HG03575 (cell line): ENCODE data around the gene FOXD4.
"Not testable (repeated sequence)": the region's sequence is repeated elsewhere in the genome, so short reads cannot be mapped to it uniquely, and the experiment has no call there.

Source experiments
- ATAC-seq: cut with Tn5 transposase; IDR thresholded peaks from one replicate; pipeline ENCODE4 v1.9.1; 2021; ENCODE audit not compliant: unreplicated experiment, insufficient number of reproducible peaks, low FRiP score; ENCODE audit errors: extremely low read depth

FOXD4 gene

DNA sequence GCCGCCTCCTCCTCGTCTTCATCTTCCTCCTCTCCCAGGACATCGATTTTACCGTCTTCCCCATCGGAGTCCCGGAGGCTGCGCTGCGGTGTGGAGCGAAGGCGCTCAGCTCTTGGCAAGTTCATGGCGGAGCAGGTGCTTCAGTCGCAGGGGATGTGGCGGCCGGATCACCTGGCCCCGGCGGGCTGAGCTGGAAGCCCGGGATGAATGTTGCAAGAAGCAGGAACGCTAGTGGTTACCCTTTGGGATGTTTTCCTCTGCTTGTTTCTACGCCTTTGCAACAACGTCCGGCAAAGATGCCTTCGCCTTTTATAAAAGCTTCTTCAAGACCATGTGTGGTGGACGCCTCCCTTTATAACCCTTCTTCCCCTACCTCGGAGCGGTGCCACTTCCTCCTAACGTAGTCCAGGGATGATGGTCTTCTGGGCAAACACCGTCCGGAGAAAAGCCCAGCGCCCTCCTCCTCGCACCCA, at the start of gene FOXD4:
FOXD4 (minus strand) TSS at position 423 of the 473 bp plus-strand sequence; CDS start at position 125, 298 bp downstream.
- ATAC-seq, result not testable (repeated sequence)

DNA sequence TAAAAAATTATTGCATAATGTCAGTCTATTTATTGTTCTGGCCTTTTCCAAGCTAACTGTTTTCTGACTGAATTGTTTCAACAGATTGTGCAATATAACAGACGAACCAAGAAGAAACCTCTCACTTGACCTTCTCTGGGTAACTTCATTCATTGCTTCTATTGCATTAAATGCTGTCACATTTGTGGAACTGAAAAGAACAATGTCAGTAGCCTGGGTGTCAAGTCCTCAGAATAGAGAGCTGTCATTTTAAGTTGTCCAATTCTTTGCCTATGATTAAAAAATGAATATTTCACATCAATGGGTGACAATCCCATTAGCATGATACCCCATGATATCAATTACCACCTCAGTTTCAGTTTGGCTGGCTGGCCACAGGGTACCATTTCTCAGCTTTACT, 41.7 kb upstream of the FOXD4 start:
- not testable (repeated sequence) for ATAC-seq

DNA sequence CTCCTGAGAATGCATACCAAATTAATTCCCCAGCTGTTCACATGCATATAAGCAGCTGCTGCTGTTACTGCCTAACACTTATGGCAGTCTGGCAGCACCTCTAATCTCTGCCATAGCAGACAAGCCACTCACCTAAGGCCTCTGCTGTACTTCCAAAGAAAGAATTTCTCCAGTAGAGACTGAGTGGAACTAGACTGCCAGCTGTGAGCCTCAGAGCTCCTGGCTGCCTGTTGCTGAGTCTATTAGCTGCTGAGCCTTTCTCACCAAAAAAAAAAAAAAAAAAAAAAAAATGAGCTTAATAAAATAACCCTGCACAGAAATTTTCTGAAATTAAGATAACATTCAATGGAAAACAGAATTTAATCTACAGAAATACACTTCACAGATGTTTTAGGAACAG, 33.0 kb upstream of the FOXD4 start:
- not testable (repeated sequence) for ATAC-seq

DNA sequence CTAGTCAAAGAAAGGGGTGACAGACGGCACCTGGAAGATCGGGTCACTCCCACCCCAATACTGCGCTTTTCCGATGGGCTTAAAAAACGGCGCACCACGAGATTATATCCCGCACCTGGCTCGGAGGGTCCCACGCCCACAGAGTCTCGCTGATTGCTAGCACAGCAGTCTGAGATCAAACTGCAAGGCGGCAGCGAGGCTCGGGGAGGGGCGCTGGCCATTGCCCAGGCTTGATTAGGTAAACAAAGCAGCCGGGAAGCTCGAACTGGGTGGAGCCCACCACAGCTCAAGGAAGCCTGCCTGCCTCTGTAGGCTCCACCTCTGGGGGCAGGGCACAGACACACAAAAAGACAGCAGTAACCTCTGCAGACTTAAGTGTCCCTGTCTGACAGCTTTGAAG, 21.7 kb upstream of the FOXD4 start:
- not testable (repeated sequence) for ATAC-seq

DNA sequence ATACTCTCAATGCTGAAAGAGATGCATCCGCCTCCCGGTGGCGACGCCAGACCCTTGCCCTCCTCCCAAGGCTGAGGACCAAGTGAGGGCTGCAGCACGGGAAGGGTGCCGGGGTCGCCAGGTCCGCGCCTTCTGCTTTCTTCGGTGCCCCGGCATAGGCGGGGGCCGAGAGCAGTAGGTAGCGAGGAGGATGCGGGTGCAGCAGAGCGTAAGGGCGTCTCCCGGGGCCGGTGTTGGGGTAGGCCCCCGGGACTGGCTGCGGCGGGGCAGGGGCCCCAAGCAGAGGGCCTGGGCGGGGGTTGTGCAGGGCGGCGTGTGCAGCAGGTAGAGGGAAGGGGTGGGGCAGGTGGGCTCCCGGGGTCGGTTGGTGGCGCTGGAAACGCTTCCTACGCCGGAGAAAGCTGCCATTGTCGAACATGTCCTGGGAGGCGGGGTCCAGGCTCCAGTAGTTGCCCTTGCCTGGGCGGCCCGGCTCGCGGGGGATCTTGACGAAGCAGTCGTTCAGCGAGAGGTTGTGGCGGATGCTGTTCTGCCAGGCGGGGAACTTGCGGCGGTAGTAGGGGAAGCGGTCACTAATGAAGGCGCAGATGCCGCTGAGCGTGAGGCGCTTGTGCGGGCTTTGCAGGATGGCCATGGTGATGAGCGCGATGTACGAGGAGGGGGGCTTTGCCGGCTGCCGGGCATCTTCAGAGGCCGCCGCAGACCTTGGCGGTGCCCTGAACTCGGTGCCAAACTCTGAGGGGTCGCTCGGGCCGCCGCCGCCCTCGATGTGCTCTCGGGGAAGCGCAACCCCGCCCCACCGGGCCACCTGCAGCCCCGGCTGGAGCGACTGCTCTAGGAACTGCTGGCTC, 848 bp downstream of the FOXD4 start:
- not testable (repeated sequence) for ATAC-seq

DNA sequence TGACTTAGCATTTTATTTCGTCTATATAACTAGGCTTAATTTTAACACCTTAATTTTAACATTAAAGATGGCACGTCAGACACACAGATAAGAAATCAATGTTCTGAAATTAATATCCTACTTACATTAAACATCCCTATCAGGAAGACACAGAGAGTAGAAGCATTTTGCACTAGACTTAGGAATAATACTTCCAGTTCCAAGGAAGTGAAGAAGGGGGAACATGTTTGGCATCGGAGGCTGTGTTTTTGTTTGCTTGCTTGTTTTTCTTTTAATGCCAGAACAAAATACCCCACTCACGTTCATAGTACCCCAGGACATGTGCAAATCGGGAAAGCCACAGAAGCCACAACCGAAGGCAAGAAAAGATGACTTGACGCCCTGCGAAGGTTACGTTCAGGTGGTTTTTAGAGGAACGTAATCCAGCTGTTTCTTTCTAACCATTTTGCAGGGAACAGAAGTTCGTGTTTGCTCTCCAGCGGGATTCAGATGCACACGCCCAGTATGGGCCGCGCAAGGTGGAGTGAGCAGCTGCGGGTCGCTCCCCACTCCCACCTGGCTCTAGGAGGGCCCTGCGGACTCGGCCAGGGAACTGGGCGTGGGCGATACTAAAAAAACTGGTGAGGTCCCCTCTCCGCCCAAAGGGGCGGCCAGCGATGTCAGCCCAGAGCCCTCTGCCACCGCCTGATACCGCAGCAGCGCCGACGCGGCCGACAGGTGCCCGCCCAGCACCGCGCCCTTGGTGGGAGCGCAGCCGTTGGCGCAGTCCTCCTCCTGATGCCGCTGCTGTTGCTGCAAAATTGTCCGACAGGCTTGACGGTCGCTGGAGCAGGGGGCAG, 1.8 kb downstream of the FOXD4 start:
- ATAC-seq, result not testable (repeated sequence)

DNA sequence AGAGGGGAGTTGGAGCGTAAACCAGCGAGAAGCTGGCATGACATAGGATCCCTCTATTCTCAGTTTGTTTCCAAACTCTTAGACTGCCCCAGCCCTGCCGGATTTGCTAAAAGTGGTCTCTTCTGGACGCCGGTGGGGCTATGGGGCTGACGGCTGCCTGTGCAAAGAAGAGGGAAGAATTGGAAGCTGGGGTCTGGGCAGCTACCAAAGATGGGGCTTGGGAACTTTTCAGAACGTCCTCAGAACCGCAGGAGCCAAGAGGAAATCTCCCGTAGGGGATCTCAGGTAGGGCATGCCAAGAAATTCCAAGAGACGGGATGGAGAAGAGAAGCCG, 3.1 kb downstream of the FOXD4 start:
- ATAC-seq, result not testable (repeated sequence)

DNA sequence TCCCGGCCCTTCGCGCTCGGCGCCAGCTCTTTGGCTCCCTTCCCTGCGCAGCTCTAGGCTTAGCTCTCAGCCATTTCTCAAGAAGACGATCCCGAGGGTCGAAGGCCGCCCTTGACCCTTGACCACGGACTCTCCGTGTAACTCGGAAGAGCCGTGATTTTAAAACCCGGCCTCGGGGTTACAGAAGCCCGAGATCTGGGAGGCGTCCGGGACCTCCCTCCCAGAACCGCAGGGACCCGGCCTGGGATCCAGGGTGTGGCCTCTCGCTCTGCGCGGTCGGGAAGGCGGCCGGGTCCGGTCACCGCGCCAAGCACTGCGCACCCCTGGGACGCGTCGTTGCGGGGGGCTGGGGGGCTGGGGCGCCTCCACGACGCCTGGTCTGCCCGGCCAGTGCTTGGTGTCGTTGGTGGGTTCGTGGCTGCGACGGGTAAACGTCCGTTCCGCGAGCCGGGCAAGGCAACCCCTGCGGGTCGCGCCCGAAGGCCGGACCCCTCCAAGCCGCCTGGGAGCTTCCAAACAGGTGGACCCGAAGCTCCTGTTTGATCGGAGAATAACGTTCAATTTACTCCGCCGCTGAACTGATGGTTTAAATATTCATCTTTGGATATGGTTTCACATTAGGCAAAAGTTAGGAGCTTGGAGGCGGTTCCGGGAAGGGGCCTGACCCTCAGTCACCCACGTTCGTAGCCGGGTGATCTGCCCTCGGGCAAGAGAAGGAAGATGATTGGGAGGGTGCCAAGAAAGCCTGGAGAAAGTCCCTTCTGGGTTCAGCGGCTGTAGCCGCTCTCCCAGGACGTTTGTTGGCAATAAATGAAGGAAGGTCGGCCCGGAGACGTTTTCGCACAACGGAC, 3.7 kb downstream of the FOXD4 start:
- not testable (repeated sequence) for ATAC-seq

DNA sequence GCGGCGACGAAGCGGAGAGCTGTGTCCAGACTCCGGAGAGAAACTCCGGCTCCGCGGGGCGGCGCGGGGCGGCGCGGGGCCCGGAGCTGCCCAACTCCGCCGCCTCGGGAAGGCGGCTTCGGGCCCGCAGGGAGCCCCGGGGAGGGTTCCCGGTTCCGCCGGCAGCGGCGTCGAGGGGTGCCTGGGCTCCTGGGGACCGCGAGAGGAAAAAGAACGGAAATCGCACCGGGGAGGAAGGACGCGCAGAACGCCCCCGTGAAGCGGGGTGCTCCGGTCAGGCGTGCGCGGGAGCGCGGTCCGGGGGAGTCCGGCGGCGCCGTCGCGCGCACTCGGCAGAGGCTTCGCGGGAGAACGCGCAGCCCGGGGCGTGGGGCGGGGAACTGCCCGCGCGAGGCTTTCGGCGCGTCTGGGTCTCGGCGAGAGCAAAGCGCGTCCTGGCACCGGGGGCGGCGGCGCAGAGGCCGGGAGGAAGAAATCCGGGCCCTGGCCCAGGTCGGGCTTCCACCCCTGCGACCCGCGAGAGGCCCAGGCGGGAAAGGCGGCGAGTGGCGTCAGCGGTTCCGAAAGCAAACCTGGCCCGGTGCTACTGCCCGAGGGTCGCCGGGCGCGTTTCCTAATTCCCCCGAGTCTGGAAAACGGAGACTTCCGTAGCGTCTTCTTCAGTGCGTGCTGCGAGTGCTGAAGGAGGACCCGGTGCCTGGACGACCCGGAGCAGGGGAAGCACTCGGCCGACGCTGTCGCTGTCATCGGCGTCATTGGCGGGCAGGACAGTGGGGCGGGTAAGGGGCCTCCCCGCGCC, 4.5 kb downstream of the FOXD4 start:
- not testable (repeated sequence) for ATAC-seq

DNA sequence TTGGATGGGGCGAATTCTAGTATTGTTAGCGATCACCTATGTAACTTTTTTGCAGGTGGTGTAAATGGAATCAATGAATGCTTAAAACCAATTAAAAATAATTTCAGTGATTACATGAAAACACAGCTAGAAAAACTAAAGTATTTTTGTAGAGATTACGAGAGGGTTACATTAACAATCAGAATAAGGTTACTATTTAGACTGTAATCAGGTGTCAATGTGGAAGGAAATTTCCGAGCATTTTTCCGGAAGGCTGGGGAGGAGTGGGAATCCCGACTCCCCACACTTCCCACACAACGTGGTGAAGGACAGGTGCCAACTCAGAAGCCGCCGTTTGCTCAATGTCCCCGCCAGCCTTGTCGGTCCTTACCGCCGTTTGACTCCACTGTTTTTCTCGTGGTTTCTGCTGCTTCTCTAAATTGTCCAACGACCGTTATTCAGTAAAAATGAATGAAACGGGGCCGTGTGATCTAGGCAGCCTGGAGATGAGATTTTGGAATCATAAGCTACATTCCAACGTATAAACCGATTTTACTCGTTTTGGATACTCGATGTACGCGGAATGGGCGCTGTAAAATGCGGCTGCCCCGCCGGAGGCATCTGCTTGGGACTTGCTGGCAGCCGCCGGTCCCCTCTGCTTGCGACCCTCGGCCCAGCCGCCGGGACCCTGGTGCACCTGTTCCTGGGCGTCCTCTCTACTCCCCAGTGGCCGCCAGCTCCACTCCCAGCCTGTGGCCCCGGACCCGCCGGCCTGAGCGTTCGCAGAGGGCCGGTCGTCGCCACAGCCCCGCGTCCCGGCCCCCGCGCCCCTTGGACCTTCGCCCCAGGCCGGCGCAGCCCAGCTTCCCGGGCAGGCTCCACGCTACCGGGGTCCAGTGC, 5.4 kb downstream of the FOXD4 start:
- ATAC-seq, result not testable (repeated sequence)

DNA sequence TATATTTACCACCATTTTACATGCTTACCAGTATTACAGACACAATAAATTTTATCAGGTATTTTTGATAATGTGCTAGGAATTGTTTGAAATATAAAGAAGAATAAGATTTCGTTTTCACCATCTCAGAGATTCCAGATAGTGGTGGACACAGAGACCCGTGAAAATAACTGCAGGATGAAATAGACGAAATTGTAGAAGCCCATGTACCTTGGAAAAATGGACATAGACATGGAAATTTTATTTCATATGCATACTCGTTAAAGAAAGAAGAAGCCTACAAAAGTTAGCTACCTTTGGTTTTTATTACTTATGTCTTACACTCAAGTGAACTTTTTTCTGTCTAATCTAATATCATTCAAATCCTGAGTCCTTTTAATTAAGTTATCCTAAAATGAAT, 7.5 kb downstream of the FOXD4 start:
- not testable (repeated sequence) for ATAC-seq

DNA sequence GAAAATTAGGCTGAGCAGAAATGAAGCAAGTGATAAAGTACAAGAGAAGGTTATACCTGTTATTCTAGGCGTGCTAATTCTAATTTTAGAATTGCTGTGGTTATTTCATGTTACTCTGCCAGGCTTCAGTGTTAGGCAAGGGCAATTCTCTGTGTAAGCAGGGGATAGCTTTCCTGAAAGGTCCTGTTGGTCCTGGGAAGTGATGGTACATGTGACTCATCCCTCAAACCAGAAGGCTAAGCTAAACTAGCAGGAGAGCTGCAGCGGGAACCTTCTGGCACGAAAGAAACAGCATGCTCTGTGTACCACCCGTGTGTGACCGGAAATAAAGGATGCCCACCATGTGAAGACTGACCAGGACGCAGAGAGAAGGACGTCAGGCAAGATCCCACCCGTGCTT, 8.7 kb downstream of the FOXD4 start:
- not testable (repeated sequence) for ATAC-seq

DNA sequence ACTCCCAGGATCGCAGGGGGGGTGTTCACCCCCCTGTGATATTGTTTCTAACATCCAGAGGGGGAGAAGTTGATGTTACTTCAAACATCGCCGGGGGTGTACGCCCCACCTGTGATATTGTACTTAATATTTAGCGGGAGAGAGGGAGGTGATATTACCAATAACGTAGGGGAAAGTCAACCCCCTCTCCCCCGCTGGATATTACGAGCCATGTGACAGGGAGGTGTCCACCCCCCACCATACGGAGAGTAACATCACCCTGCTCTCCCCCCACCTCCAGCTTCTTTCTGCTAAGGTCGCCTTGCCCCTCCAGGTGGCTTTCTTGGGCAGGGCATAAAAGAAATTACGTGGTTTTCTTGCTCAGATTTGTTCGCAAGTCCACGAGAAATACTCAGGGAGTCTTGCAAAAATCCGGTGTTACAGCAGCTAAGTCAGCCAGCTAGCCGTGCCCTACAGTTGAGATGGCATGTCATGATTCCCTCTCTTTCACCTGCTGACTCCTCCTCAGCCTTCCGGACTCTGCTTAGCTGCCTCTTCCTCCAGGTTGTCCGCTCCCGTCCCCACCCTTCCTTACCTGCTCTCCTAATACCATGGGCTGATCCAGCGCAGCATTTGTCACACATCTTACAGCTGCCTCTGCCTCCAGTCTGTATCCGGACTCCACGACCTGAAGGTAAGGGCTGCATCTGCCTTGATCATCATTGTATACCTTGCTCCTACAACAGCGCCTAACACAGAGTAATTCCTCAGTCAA, 9.3 kb downstream of the FOXD4 start:
- ATAC-seq, result not testable (repeated sequence)

DNA sequence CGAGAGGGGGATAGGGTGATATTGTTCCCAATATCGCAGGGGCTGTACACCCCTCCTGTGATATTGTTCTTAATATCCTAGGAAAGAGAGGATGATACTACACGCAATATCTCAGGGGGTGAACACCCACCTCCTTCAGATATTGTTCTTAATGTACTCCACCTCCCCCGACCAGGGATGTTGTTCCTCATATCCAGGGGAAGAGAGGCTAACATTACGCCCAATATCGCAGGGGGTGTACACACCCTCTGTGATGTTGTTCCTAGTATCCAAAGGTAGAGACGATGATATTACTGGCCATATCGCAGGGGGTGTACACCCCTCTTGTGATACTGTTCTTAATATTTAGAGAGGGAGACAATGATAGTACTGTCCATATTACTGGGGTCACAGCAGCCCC, 12.2 kb downstream of the FOXD4 start:
- ATAC-seq, result not testable (repeated sequence)

DNA sequence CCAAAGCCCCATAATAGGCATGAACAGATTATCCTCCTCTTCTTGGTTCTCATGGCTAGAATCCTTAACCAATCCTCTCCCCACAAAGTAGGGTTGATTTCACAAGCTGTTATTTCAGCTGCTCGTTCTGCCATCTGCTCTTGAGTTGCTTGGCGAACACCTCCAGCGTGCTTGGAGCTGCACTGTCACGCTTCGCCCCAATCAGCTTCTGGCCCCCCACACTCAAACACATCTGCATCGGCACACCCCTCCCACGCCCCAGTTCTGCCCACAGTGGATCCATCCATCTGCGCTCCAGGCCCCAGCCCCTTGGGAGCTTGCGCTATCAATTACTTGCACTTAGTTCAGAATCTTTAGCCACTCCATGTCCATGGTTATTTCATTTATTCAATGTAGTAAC, 17.8 kb downstream of the FOXD4 start:
- ATAC-seq, result not testable (repeated sequence)

DNA sequence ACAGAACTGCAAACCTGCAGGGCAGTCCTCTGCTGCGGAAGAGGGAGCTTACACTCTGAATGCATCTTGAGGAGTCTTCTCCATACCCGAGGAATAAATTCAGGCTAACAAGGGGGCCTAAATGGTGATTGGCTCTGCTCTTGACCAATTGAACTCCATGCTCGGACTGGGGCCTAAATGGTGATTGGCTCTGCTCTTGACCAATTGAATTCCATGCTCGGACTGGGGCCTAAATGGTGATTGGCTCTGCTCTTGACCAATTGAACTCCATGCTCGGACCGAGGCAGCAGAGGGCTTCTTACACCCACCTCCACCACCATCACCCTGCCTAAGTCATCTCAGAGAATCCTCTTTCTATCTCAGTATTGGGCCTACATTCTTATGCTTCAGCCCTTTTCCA, 18.4 kb downstream of the FOXD4 start:
- not testable (repeated sequence) for ATAC-seq

DNA sequence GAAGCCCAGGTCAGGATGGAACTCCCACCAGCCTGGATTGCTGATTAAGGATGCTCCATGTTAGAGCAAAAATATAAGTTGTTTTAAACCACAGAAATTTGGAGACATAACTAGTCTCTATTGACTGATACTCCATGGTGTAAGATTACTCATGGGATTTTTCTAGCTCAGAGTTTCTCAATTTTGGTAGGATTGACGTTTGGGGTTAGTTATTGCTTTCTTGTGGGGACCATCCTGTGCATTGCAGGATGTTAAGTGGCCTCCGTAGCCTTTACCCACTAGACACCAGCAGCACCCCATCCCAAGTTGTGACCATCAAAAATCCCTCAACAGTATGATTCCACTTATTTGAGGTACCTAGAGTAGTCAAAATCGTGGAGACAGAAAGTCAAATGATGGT, 19.4 kb downstream of the FOXD4 start:
- ATAC-seq, result not testable (repeated sequence)
